GM13977 (cell line): ENCODE data around the gene TFB1M.

ENCODE experiments used
- DNase-seq: peaks from one replicate; pipeline ENCODE4 v3.0.0; 2012; ENCODE audit warnings: low spot score
- CTCF ChIP-seq: IDR thresholded peaks from 2 replicates; pipeline ENCODE4 v1.5.1; 2012; ENCODE audit warnings: mild to moderate bottlenecking, control low read depth; ENCODE audit not compliant: insufficient read depth; ENCODE audit errors: extremely low read depth, missing control alignments
- in situ Hi-C: fragments of 300-500 bp; cut with MboI; formaldehyde crosslinking; loops from one replicate; pipeline ENCODE4 v1.12.0; 2022; ENCODE audit warnings: low sequenced_read_pairs, low pct_unique_long_range_greater_than_20kb, mixed read lengths, inconsistent platforms; ENCODE audit not compliant: unreplicated experiment

The TFB1M gene

DNA sequence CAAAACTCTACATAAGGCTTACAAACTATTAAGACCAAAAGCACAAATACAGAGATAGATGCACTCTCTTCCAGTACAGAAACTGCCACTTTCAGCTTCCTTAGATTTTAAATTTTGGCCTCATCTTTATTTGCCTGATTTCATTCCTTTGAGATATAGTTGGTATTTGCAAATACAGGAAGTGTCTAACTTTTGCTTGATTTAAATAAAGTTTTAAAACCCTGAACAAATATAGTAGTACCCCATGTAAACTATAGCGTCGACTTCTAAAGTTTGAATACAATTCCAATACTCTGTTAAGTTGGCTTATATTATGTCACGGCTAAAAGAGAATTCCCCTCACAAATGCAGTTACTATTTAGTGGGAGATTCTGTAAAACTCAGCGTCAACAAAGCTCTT is 51.6 kb downstream of the TFB1M start:
- no peak for DNase-seq
- in situ Hi-C loops: loop anchor here (25.0 kb wide), 1 partner anchor 575 kb away; no protein-coding TSS in a partner anchor

DNA sequence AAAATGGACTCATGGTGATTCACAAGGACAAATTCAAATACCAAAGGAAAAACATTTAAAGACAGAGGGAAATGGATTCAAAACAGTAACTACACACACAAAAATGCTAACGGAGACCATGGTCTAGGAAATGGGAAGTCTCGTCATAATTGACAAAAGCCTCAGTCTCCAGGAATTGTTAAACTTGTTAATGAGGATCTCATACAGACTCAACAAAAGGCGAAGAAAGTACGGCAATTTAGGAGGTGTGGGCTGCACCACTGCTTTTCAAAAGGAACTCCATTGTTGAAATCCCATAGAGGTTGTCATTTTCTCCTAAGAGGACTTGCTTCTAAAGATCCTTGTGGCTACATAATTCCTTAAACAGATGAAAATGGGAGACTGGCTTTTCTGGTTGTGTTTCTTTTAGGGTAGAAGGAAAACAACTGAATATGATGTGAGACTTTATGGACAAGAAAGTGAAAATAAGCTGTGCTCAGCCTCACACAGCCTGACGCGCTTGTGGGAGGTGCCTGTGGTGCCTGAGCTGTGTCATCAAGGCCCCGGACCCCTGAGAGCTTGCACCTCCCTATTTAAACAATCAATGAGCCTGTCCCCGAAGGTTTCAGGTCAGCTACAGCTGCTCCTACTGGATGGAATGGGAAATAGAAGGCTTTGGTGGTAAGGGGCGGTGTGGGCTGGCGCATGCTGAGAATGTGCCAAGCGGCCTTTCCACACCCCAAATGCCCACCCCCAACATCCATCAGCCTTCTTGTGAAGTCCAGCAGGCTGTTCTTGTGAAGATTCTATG is 53.0 kb downstream of the TFB1M start:
- in situ Hi-C loops: loop anchor here (25.0 kb wide), 1 partner anchor 574 kb away; no protein-coding TSS in a partner anchor
- no peak for TF ChIP-seq CTCF
- no peak for DNase-seq

More for the DNA sequence above, 51.6 kb downstream of the TFB1M start:
- TF ChIP-seq CTCF: no peak

DNA sequence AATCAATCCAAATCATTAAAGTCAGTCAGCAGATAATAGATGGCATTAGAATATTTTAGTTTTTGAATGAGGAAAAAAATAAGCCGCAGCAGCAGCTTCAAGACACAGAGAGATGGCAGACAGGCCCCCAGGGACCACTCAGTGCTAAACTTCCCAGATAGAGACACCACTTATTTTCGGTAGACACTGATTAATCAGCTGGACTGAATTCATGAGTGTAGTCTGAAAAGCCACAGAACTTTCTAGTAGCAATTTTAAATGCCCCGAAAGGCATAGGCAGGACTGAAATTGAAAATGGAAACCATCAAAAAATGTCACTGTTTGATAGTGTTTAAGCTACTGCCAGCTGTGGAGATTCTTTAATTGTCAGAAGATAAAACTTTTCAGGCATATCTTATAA is 53.6 kb downstream of the TFB1M start:
- TF ChIP-seq CTCF: no peak
- in situ Hi-C loops: loop anchor here (25.0 kb wide), 1 partner anchor 573 kb away; no protein-coding TSS in a partner anchor
- DNase-seq: no peak

DNA sequence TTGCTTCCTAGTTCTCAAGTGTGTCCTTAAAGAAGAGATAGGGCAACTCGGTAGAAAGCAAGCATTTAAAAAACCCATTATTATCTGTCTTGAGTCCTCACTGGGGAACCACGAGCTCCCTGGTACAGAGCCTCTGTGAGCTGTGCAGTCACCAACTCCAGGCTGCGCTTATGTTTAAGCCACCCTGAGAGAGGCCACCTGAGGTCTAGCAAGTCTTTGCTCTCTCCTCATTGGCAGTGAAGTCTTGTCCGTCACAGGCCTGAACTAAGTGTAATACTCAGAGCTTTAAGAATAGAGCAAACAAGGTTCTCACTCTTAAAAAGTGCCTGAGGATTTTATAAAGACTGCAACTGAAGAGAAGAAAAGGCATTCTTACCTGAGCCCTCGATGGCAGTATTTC is 54.4 kb downstream of the TFB1M start:
- DNase-seq: no peak
- TF ChIP-seq CTCF: no peak
- in situ Hi-C loops: loop anchor here (25.0 kb wide), 1 partner anchor 573 kb away; no protein-coding TSS in a partner anchor

GRCh38 chr6:155259204-155259603 is 55.1 kb downstream of the TFB1M start:
- in situ Hi-C loops: loop anchor here (25.0 kb wide), 1 partner anchor 572 kb away; no protein-coding TSS in a partner anchor
- no peak for DNase-seq
- no peak for TF ChIP-seq CTCF

- no peak for DNase-seq
- in situ Hi-C loops: loop anchor here (25.0 kb wide), 1 partner anchor 570 kb away; no protein-coding TSS in a partner anchor
- TF ChIP-seq CTCF: no peak
Observed at GRCh38 chr6:155257796-155258195, 56.5 kb downstream of the TFB1M start.
